ENCODE data around the gene UVRAG. TPM values are rescaled to one million over a fixed set of nuclear protein-coding genes. Genes with fewer than 3 reads are reported as not detected.
A peak's percentile ranks its signal among the peaks of the same experiment; 100 is the strongest.

Gene UVRAG
- total RNA-seq, 3 donors from 2014 or later, result 43.3 to 73.0 (median 48.9) TPM

DNA sequence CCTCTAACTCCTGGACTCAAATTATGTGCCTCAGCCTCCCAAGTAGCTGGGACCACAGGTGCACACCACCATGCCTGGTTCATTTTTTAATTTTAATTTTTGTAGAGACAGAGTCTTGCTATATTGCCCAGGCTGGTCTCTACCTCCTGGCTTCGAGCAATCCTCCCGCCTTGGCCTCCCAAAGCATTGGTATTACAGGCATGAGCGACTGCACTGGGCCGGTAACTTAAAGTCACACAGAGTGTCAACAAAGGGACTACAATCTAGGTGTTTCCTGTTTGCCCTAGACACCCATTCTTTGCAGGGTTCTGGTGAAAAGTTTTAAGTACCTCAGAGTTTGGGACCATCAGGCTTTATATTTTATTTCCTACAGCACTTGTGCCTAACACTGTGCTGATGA is 8.4 kb downstream of the UVRAG start:
- Histone ChIP-seq H3K4me1 (no peaks in the 10 kb centered on the region), H3K27ac (no peak overlapping the region), H3K4me3 (no peak overlapping the region)

GRCh38 chr11:75823946-75824345 is 8.9 kb downstream of the UVRAG start:
- TF ChIP-seq POLR2AphosphoS5 (IDR thresholded peaks at IDR 0.05) (no peak), POLR2A (IDR thresholded peaks at IDR 0.05) (no peak)
- TF ChIP-seq, protein P1, sequence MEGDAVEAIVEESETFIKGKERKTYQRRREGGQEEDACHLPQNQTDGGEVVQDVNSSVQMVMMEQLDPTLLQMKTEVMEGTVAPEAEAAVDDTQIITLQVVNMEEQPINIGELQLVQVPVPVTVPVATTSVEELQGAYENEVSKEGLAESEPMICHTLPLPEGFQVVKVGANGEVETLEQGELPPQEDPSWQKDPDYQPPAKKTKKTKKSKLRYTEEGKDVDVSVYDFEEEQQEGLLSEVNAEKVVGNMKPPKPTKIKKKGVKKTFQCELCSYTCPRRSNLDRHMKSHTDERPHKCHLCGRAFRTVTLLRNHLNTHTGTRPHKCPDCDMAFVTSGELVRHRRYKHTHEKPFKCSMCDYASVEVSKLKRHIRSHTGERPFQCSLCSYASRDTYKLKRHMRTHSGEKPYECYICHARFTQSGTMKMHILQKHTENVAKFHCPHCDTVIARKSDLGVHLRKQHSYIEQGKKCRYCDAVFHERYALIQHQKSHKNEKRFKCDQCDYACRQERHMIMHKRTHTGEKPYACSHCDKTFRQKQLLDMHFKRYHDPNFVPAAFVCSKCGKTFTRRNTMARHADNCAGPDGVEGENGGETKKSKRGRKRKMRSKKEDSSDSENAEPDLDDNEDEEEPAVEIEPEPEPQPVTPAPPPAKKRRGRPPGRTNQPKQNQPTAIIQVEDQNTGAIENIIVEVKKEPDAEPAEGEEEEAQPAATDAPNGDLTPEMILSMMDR (IDR thresholded peaks at IDR 0.05), result no peak
- Histone ChIP-seq H3K27me3 (no peaks in the 10 kb centered on the region), H3K9me3 (no peaks in the 10 kb centered on the region), H3K4me1 (no peaks in the 10 kb centered on the region), H3K4me3 (no peak overlapping the region), H3K36me3 (no peaks in the 10 kb centered on the region), H3K27ac (no peak overlapping the region)
- DNase-seq (ENCODE audit: low spot score in 2 of 2), result no peak
- intact Hi-C loops (cut with DNase I; ENCODE audit: low total_unique reads), result no loop called here

More for the DNA sequence above, 8.4 kb downstream of the UVRAG start:
- no peak for DNase-seq (ENCODE audit: low spot score in 2 of 2)
- TF ChIP-seq POLR2A (IDR thresholded peaks at IDR 0.05), result no peak
- no peak for TF ChIP-seq POLR2AphosphoS5 (IDR thresholded peaks at IDR 0.05)
- TF ChIP-seq, protein P1 (IDR thresholded peaks at IDR 0.05), result no peak
- intact Hi-C loops (cut with DNase I; ENCODE audit: low total_unique reads), result no loop called here
- no peaks in the 10 kb centered on the region for H3K9me3 ChIP-seq
- H3K27me3 ChIP-seq, result no peaks in the 10 kb centered on the region
- no peaks in the 10 kb centered on the region for H3K36me3 ChIP-seq

DNA sequence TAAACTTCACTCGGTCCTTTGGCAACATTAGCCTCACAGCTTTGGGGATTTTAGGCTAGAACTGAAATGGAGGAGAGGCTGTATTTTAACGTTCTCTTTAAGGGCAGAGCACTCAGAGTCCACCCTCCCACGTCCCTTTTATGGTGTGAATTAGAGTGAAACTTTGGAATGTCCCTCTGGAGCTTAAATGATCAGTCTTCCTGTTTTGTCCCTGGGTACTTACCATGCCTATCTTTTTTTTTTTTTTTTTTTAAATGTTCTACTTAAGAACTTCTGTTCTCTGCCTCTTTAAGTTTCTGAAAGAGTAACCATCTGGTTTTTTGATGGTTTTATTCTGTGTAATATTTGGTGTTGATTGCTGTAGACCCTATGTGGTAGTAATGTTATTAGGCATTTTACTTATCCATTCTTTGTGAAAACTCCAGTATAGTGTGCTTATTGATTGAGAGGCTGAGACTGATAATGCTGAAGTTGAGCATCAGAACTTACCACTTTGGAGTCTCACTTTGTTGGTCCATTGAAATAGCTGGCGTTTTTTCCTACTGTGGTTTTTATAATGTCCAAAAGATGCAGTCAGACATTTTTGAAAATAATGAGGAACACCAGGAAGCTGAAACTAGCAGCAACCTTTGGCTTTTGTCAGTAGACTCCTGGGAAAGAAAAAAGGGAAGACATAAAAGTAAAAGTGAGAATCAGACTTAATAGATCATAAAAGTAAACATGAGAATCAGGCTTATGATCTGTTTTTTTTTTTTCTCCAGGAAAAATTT is 11.6 kb downstream of the UVRAG start:
- peak overlapping the region; percentile 13 to 47 (median 16) for H3K4me3 ChIP-seq
- TF ChIP-seq POLR2AphosphoS5 (IDR thresholded peaks at IDR 0.05) (no peak), POLR2A (IDR thresholded peaks at IDR 0.05) (no peak)
- TF ChIP-seq, protein P1 (IDR thresholded peaks at IDR 0.05), result no peak
- H3K27ac ChIP-seq, result peak overlapping the region; percentile 73 to 87
- H3K27me3 ChIP-seq, result no peaks in the 10 kb centered on the region
- intact Hi-C loops (cut with DNase I; ENCODE audit: low total_unique reads), result no loop called here
- H3K9me3 ChIP-seq, result no peaks in the 10 kb centered on the region
- no peaks in the 10 kb centered on the region for H3K4me1 ChIP-seq
- no peak for DNase-seq (ENCODE audit: low spot score in 2 of 2)
- H3K36me3 ChIP-seq, result no peaks in the 10 kb centered on the region

DNA sequence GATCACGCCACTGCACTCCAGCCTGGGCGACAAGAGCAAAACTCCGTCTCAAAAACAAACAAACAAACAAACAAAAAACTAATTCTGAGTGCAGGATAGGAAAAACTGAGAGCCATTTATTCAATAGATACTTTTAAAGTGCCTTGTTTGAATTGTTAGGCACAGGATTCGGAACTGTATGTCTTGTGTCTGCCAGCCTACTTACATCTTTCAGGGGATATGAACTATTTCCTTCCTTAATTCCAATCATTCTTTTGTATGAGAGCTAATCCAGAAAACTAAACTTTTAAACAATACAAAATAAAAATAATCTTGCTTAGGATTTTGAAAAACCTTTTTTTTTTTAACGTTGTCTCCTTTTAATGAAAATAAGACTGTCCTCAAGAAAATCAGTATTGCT is 12.6 kb downstream of the UVRAG start:
- H3K27me3 ChIP-seq, result no peaks in the 10 kb centered on the region
- DNase-seq (ENCODE audit: low spot score in 2 of 2), result no peak
- TF ChIP-seq POLR2AphosphoS5 (IDR thresholded peaks at IDR 0.05), result no peak
- no peak for TF ChIP-seq POLR2A (IDR thresholded peaks at IDR 0.05)
- TF ChIP-seq, protein P1 (IDR thresholded peaks at IDR 0.05), result no peak
- H3K36me3 ChIP-seq, result no peaks in the 10 kb centered on the region
- H3K27ac ChIP-seq, result peak overlapping the region; percentile 73 to 75
- no peak overlapping the region for H3K4me3 ChIP-seq
- H3K9me3 ChIP-seq, result no peaks in the 10 kb centered on the region
- intact Hi-C loops (cut with DNase I; ENCODE audit: low total_unique reads), result no loop called here
- no peaks in the 10 kb centered on the region for H3K4me1 ChIP-seq

GRCh38 chr11:75831915-75832502 is 17.0 kb downstream of the UVRAG start:
- Histone ChIP-seq H3K4me3 (no peak overlapping the region), H3K4me1 (no peaks in the 10 kb centered on the region), H3K27ac (no peak overlapping the region), H3K9me3 (no peaks in the 10 kb centered on the region), H3K36me3 (no peaks in the 10 kb centered on the region), H3K27me3 (no peaks in the 10 kb centered on the region)
- TF ChIP-seq POLR2AphosphoS5 (IDR thresholded peaks at IDR 0.05) (no peak), POLR2A (IDR thresholded peaks at IDR 0.05) (no peak)
- TF ChIP-seq, protein P1 (IDR thresholded peaks at IDR 0.05), result no peak
- no peak for DNase-seq (ENCODE audit: low spot score in 2 of 2)
- intact Hi-C loops (cut with DNase I; ENCODE audit: low total_unique reads), result no loop called here
